ENCODE data around the gene RHBDF1. TPM values are rescaled to one million over a fixed set of nuclear protein-coding genes. Genes with fewer than 3 reads are reported as not detected.

RHBDF1 gene
- total and polyA plus RNA-seq, 2 donors (not counting 1 experiment from before 2014, with no cell fraction given) = 40.5 to 53.8 TPM

GRCh38 chr16:37511-37910 lies 34.9 kb downstream of the RHBDF1 start:
- H3K4me1 ChIP-seq (ENCODE audit: control insufficient read depth, extremely low read depth, insufficient read depth, low read length) = no peaks in the 10 kb centered on the region
- peaks cover 4% of the 10 kb centered on the region for H3K36me3 ChIP-seq (ENCODE audit: control insufficient read depth, insufficient read depth, low read length)
- no peak overlapping the region for H3K4me3 ChIP-seq (replicated peaks in 1 of 4; ENCODE audit: control extremely low read depth in 1 of 4, insufficient read depth in 1 of 4, low read depth in 3 of 4, low read length in 4 of 4)
- H3K4me2 ChIP-seq (ENCODE audit: extremely low read depth, insufficient read depth, low read length) = no peak overlapping the region
- no peak overlapping the region for H2AFZ ChIP-seq (ENCODE audit: low read length)
- H3K79me2 ChIP-seq (ENCODE audit: control insufficient read depth, insufficient read depth, low read length) = no peaks in the 10 kb centered on the region
- no peak for DNase-seq (ENCODE audit: low read depth in 2 of 2)
- H3K9me3 ChIP-seq (ENCODE audit: control insufficient read depth, insufficient read depth, low read depth, low read length) = no peaks in the 10 kb centered on the region
- H3K9ac ChIP-seq (ENCODE audit: insufficient read depth, low read length) = no peak overlapping the region
- TF ChIP-seq, protein P1, sequence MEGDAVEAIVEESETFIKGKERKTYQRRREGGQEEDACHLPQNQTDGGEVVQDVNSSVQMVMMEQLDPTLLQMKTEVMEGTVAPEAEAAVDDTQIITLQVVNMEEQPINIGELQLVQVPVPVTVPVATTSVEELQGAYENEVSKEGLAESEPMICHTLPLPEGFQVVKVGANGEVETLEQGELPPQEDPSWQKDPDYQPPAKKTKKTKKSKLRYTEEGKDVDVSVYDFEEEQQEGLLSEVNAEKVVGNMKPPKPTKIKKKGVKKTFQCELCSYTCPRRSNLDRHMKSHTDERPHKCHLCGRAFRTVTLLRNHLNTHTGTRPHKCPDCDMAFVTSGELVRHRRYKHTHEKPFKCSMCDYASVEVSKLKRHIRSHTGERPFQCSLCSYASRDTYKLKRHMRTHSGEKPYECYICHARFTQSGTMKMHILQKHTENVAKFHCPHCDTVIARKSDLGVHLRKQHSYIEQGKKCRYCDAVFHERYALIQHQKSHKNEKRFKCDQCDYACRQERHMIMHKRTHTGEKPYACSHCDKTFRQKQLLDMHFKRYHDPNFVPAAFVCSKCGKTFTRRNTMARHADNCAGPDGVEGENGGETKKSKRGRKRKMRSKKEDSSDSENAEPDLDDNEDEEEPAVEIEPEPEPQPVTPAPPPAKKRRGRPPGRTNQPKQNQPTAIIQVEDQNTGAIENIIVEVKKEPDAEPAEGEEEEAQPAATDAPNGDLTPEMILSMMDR (conservative IDR thresholded peaks at IDR 0.05 in 1 of 2, IDR thresholded peaks at IDR 0.05 in 1 of 2; ENCODE audit: low read depth in 1 of 2, low read length in 2 of 2) = no peak
- no peak for TF ChIP-seq EZH2 (IDR thresholded peaks at IDR 0.05; ENCODE audit: low read length, missing control alignments)
- no peaks in the 10 kb centered on the region for H3K27me3 ChIP-seq (ENCODE audit: control insufficient read depth, insufficient read depth, low read length)
- no peak overlapping the region for H3K27ac ChIP-seq (ENCODE audit: insufficient read depth, low read length)
- no peaks in the 10 kb centered on the region for H4K20me1 ChIP-seq (ENCODE audit: control insufficient read depth, extremely low read depth, insufficient read depth, low read length)

GRCh38 chr16:36336-36984 lies 36.0 kb downstream of the RHBDF1 start:
- no peak overlapping the region for H3K4me2 ChIP-seq (ENCODE audit: extremely low read depth, insufficient read depth, low read length)
- H3K4me3 ChIP-seq (replicated peaks in 1 of 4; ENCODE audit: control extremely low read depth in 1 of 4, insufficient read depth in 1 of 4, low read depth in 3 of 4, low read length in 4 of 4) = no peak overlapping the region
- no peaks in the 10 kb centered on the region for H3K27me3 ChIP-seq (ENCODE audit: control insufficient read depth, insufficient read depth, low read length)
- DNase-seq (ENCODE audit: low read depth in 2 of 2) = no peak
- H3K9me3 ChIP-seq (ENCODE audit: control insufficient read depth, insufficient read depth, low read depth, low read length) = no peaks in the 10 kb centered on the region
- H4K20me1 ChIP-seq (ENCODE audit: control insufficient read depth, extremely low read depth, insufficient read depth, low read length) = no peaks in the 10 kb centered on the region
- H3K27ac ChIP-seq (ENCODE audit: insufficient read depth, low read length) = no peak overlapping the region
- H3K79me2 ChIP-seq (ENCODE audit: control insufficient read depth, insufficient read depth, low read length) = no peaks in the 10 kb centered on the region
- TF ChIP-seq, protein P1 (conservative IDR thresholded peaks at IDR 0.05 in 1 of 2, IDR thresholded peaks at IDR 0.05 in 1 of 2; ENCODE audit: low read depth in 1 of 2, low read length in 2 of 2) = no peak
- TF ChIP-seq EZH2 (IDR thresholded peaks at IDR 0.05; ENCODE audit: low read length, missing control alignments) = no peak
- no peaks in the 10 kb centered on the region for H3K4me1 ChIP-seq (ENCODE audit: control insufficient read depth, extremely low read depth, insufficient read depth, low read length)
- H3K9ac ChIP-seq (ENCODE audit: insufficient read depth, low read length) = no peak overlapping the region
- no peak overlapping the region for H2AFZ ChIP-seq (ENCODE audit: low read length)
- H3K36me3 ChIP-seq (ENCODE audit: control insufficient read depth, insufficient read depth, low read length) = peaks cover 2% of the 10 kb centered on the region

DNA sequence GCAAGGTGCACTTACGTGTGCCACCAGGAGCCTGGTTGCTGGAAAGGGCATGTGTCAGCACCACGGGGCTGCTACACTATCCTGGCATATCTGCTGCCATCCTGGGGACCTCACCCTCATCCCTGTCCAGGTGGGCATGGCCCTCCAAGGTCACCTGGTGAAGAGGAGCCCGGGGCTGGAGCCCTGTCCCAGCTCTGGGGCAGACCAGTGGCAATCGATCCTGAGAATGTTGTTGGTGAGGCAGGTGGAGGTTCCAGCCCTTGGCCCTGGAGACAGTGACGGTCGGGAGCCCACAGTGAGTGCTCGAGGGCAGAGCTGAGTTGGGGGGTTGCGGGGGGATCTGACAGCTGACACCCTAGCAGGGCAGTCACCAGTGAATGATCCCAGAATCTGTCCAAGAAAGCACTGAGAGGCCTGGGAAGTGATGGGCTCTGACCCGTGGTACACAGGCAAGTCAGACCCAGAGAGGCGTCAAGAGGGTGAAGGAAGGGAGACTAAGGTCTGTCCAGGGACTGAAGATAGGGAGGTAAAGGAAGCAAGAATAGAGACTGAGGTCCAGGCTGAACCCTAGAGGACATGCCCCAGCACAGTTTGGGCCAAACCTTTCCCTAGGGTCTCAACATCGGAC lies 36.6 kb downstream of the RHBDF1 start:
- H3K4me1 ChIP-seq (ENCODE audit: control insufficient read depth, extremely low read depth, insufficient read depth, low read length) = no peaks in the 10 kb centered on the region
- no peak overlapping the region for H3K27ac ChIP-seq (ENCODE audit: insufficient read depth, low read length)
- no peak for DNase-seq (ENCODE audit: low read depth in 2 of 2)
- no peaks in the 10 kb centered on the region for H3K27me3 ChIP-seq (ENCODE audit: control insufficient read depth, insufficient read depth, low read length)
- no peak overlapping the region for H3K9ac ChIP-seq (ENCODE audit: insufficient read depth, low read length)
- no peaks in the 10 kb centered on the region for H3K9me3 ChIP-seq (ENCODE audit: control insufficient read depth, insufficient read depth, low read depth, low read length)
- peaks cover 2% of the 10 kb centered on the region for H3K36me3 ChIP-seq (ENCODE audit: control insufficient read depth, insufficient read depth, low read length)
- H3K4me3 ChIP-seq (replicated peaks in 1 of 4; ENCODE audit: control extremely low read depth in 1 of 4, insufficient read depth in 1 of 4, low read depth in 3 of 4, low read length in 4 of 4) = no peak overlapping the region
- H3K79me2 ChIP-seq (ENCODE audit: control insufficient read depth, insufficient read depth, low read length) = no peaks in the 10 kb centered on the region
- no peaks in the 10 kb centered on the region for H4K20me1 ChIP-seq (ENCODE audit: control insufficient read depth, extremely low read depth, insufficient read depth, low read length)
- no peak overlapping the region for H3K4me2 ChIP-seq (ENCODE audit: extremely low read depth, insufficient read depth, low read length)
- TF ChIP-seq EZH2 (IDR thresholded peaks at IDR 0.05; ENCODE audit: low read length, missing control alignments) = no peak
- TF ChIP-seq, protein P1 (conservative IDR thresholded peaks at IDR 0.05 in 1 of 2, IDR thresholded peaks at IDR 0.05 in 1 of 2; ENCODE audit: low read depth in 1 of 2, low read length in 2 of 2) = no peak
- no peak overlapping the region for H2AFZ ChIP-seq (ENCODE audit: low read length)

All from fibroblast of lung (primary cell).